Measurements from ENCODE around the gene IL21.
A peak's percentile ranks its signal among the peaks of the same experiment; 100 is the strongest.
"Not testable (repeated sequence)": the region's sequence is repeated elsewhere in the genome, so short reads cannot be mapped to it uniquely, and the experiment has no call there.

The IL21 gene

DNA sequence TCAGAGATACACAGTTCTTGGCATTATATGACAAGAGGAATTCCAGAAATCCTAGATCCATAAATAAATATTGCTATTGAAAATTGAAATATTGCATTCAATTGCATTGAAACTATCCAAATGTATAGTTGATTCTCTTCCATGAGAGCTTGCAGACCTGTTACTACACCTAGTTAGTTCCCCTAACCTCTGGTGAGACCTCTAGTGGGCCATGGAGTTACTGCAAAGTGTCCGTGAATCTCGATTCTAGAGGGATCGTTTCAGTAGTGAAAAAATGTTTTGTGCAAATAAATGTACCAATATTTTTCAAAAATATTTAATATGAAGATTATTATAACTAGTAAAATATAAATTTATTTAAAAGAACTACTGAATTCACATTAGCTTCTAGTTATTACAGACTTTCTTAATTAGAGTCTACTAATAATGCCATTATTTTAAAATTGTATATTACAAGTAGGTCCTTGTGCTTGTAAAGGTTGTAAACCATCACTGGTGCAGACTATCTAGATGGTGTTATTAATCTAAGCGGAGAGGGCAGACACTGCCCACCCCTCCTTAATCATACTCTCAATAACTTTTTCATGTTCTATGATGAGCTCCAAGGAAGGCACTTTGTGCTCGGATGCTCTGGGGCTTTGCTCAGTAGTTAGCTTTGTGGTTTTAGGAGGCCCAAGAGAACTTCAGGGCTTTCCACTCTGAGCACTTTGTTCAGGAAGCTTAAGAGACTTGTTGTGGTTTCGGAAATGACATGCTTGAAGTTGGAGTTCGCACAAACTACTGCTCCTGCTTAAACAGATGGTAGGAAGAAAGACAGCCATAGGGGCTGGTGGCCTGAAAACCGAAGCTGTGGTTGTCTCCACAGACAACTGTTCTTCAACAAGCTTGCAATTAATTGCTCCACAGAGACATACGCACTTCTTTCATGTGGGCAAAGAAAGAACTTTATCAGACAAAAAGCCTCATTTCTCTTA lies 42.8 kb downstream of the IL21 start:
- DNase-seq (ENCODE audit: low read depth) = peak; percentile 41

DNA sequence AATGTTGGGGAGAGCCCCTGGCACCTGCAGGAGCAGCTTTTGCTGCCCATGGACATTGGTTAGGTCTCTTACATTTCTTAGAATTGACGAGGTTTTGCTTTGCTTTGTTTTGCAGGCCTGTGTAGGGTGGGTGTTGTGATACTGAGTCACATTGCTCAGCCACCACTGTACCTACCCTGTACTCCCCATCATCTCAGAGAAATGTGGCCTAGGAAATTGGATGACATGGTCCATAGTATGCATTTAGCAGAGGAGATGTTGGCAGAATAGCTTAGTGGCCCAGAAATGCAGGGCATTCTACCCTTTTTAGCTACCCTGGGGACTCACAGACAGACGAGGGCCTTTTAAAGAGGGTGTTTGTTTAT lies 43.7 kb downstream of the IL21 start:
- DNase-seq (ENCODE audit: low read depth) = no peak

DNA sequence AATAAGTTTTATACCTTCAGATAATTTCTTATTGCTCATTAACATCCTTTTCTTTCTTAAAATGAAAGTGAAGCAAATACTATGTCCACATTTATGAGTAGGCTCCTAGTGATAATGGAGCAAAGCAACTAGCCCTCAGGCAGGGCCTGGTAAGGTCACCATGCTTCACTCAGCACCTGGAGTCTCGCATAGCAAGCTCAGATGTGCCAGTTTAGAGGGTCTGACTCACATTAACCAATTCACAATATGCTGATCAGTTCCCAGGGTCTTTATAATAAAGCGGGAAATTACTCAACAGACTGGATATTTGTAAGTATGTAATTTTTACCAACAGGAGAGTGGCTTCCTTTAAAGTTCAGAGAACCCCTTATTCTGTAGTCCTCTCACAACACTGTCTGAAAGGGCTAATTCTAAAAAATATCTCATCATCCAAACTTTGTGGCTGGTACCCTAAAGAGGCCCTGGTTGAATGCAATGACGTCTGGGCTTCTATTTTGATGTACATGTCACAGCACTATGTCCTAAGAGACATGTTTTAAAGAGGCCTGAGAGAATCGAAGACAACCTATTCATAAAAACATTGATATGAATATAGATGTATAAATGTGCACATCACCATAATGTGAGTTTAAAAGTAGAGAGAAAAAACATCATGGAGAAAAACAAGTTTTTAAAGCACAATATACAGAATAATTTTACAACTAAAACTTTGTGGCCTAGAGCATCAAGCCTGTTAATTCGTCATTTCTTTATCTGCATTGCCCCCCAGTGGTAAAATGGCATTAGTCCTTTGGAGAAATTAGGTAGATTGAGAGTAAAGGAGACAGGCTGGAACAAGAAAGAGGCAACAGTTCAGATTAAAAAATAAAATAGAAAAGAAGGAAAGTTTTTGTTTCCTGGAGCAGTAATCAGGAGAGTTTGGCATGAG lies 44.3 kb downstream of the IL21 start:
- peak; percentile 63 for DNase-seq (ENCODE audit: low read depth)

DNA sequence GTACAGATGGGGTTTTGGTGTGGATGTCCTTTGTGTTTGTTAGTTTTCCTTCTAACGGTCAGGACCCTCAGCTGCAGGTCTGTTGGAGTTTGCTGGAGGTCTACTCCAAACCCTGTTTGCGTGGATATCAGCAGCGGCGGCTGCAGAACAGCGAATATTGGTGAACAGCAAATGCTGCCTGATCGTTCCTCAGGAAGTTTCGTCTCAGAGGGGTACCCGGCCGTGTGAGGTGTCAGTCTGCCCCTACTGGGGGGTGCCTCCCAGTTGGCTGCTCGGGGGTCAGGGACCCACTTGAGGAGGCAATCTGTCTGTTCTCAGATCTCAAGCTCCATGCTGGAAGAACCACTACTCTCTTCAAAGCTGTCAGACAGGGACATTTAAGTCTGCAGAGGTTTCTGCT lies 46.5 kb downstream of the IL21 start:
- DNase-seq (ENCODE audit: low read depth) = not testable (repeated sequence)

DNA sequence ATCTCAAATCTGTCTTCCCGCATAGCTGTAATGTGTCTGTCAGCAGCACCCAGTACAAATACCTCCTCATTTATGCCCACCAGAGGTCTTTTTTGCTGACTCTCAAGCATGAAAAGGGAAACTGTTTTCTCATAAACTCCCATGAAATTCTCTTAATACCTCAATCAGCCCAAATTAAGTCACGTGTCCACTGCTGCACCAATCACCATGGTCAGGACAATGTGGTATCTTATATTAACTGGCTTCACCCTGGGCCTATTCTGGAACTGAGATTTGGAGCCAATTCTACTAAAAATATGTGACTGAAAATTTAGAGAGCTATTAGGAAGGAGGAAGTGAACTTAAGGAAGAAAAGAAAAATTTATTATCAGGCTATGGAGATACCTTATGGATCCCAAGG lies 58.4 kb downstream of the IL21 start:
- no peak for DNase-seq (ENCODE audit: low read depth)
